Thoracic aorta (tissue), 2 donors: ENCODE results near the gene CALHM3. TPM values are rescaled to one million over a fixed set of nuclear protein-coding genes. Genes with fewer than 3 reads are reported as not detected.

Experiments used
- ATAC-seq: fragments of 150-250 bp; one replicate; pipeline ENCODE4 v1.8.0; 2017; ENCODE audit warnings: low read depth; ENCODE audit not compliant: insufficient number of reproducible peaks, low FRiP score
- DNase-seq: peaks from one replicate; pipeline ENCODE4 v3.0.0-alpha.2; 2020; ENCODE audit warnings: low spot score
- H3K27ac ChIP-seq, 2 donors: fragments of 200-600 bp; sonication (generic); 1 replicate in 1 of 2; 2 replicates in 1 of 2; pipeline ENCODE4 v1.5.1; 2016; ENCODE audit warnings: mild to moderate bottlenecking in 2 of 2, moderate library complexity in 2 of 2
- H3K27me3 ChIP-seq: fragments of 200-600 bp; sonication (generic); replicated peaks from 2 replicates; pipeline ENCODE4 v1.6.0; 2016; ENCODE audit warnings: mild to moderate bottlenecking; ENCODE audit not compliant: insufficient read depth
- H3K36me3 ChIP-seq: fragments of 200-600 bp; sonication (generic); one replicate; pipeline ENCODE4 v1.5.1; 2016
- H3K4me1 ChIP-seq, 2 donors: fragments of 200-600 bp; sonication (generic); 1 replicate in 1 of 2; 2 replicates in 1 of 2; pipeline versions ENCODE4 v1.5.1 to v1.6.0; 2016; ENCODE audit warnings: low read depth in 2 of 2, mild to moderate bottlenecking in 1 of 2; ENCODE audit not compliant: control insufficient read depth in 1 of 2
- H3K4me3 ChIP-seq: fragments of 200-600 bp; sonication (generic); 2 replicates; pipeline ENCODE4 v1.5.1; 2016; ENCODE audit warnings: mild to moderate bottlenecking
- H3K9me3 ChIP-seq: fragments of 200-600 bp; sonication (generic); 2 replicates; pipeline ENCODE4 v1.5.1; 2016
- CTCF ChIP-seq: fragments of 200-600 bp; sonication (generic); IDR thresholded peaks from one replicate; pipeline ENCODE4 v1.5.1; 2019; ENCODE audit warnings: antibody characterized with exemption
- total RNA-seq, 2 donors: library from RNA; depleted of rRNA; stranded (reverse); fragments of >200 nt; gene quantifications; one replicate each; pipeline versions ENCODE4 v1.1.0 to v1.2.3, GENCODE V29; 2016

Gene CALHM3
- total RNA-seq, 2 donors from 2014 or later: not detected

GRCh38 chr10:103470761-103471653 is 8.0 kb downstream of the CALHM3 start:
- ATAC-seq (no peak), DNase-seq (no peak)
- Histone ChIP-seq H3K27me3 (no peaks in the 10 kb centered on the region), H3K4me3 (no peak overlapping the region), H3K27ac (no peak overlapping the region), H3K4me1 (peaks cover 0 to 4% of the 10 kb centered on the region in 2 donors), H3K9me3 (no peaks in the 10 kb centered on the region), H3K36me3 (no peaks in the 10 kb centered on the region)
- TF ChIP-seq CTCF: no peak

- H3K36me3 ChIP-seq: no peaks in the 10 kb centered on the region
- H3K27me3 ChIP-seq: no peaks in the 10 kb centered on the region
- H3K4me3 ChIP-seq: no peak overlapping the region
- TF ChIP-seq CTCF: no peak
- H3K9me3 ChIP-seq: no peaks in the 10 kb centered on the region
- no peak overlapping the region for H3K27ac ChIP-seq
- ATAC-seq (no peak), DNase-seq (no peak)
- peaks cover 0 to 4% of the 10 kb centered on the region in 2 donors for H3K4me1 ChIP-seq
Observed at GRCh38 chr10:103469201-103469600, 9.8 kb downstream of the CALHM3 start.

GRCh38 chr10:103467406-103467805 is 11.6 kb downstream of the CALHM3 start:
- no peak for ATAC-seq
- TF ChIP-seq CTCF: no peak
- peaks cover 0 to 4% of the 10 kb centered on the region in 2 donors for H3K4me1 ChIP-seq

GRCh38 chr10:103466734-103467133 is 12.3 kb downstream of the CALHM3 start:
- H3K9me3 ChIP-seq: no peaks in the 10 kb centered on the region
- no peak overlapping the region for H3K4me3 ChIP-seq
- no peak for ATAC-seq
- H3K36me3 ChIP-seq: no peaks in the 10 kb centered on the region
- DNase-seq: no peak
- peaks cover 0 to under 1% of the 10 kb centered on the region in 2 donors for H3K4me1 ChIP-seq
- no peaks in the 10 kb centered on the region for H3K27me3 ChIP-seq
- no peak for TF ChIP-seq CTCF
- no peak overlapping the region for H3K27ac ChIP-seq

More at GRCh38 chr10:103467406-103467805, 11.6 kb downstream of the CALHM3 start:
- no peaks in the 10 kb centered on the region for H3K36me3 ChIP-seq
- DNase-seq: no peak
- no peak overlapping the region for H3K27ac ChIP-seq
- H3K9me3 ChIP-seq: no peaks in the 10 kb centered on the region
- H3K27me3 ChIP-seq: no peaks in the 10 kb centered on the region
- H3K4me3 ChIP-seq: no peak overlapping the region

- H3K36me3 ChIP-seq: no peaks in the 10 kb centered on the region
- no peak overlapping the region for H3K27ac ChIP-seq
- H3K27me3 ChIP-seq: no peaks in the 10 kb centered on the region
- no peak for TF ChIP-seq CTCF
- no peak for ATAC-seq
- no peaks in the 10 kb centered on the region for H3K4me1 ChIP-seq
- DNase-seq: no peak
- no peaks in the 10 kb centered on the region for H3K9me3 ChIP-seq
- no peak overlapping the region for H3K4me3 ChIP-seq
Observed at GRCh38 chr10:103465411-103466179, 13.4 kb downstream of the CALHM3 start.
